A673 (cell line): Measurements from ENCODE around the gene WNT5A. TPM values are rescaled to one million over a fixed set of nuclear protein-coding genes. Genes with fewer than 3 reads are reported as not detected.
A peak's percentile ranks its signal among the peaks of the same experiment; 100 is the strongest.
"Not testable (repeated sequence)": the region's sequence is repeated elsewhere in the genome, so short reads cannot be mapped to it uniquely, and the experiment has no call there.

Experiments used
- BruUV-seq: library from RNA; stranded (reverse); fragments of 400-500 nt; replicated peaks from 2 replicates; lab custom pipeline; 2021; lab: Mats Ljungman, UMichigan
- CTCF ChIA-PET: fragments of 300-600 bp; sonication (Branson Sonifier 250); formaldehyde crosslinking; loops from one replicate; lab custom pipeline; 2022; ENCODE audit warnings: antibody characterized with exemption; lab: Charles Lee
- POLR2A ChIA-PET: fragments of 300-600 bp; sonication (Branson Sonifier 250); formaldehyde crosslinking; loops from one replicate; lab custom pipeline; 2022; ENCODE audit warnings: antibody characterized with exemption; ENCODE audit not compliant: low non-redundant PET; lab: Charles Lee
- DNase-seq: peaks from one replicate; pipeline ENCODE4 v3.0.0-alpha.2; 2015; ENCODE audit warnings: low spot score
- H3K27ac ChIP-seq: fragments of 200-600 bp; sonication (generic); 2 replicates; pipeline ENCODE4 v1.5.1; 2016; ENCODE audit warnings: mixed run types, low read depth, mild to moderate bottlenecking, mixed read lengths, antibody characterized with exemption, low read length; ENCODE audit not compliant: poor library complexity, severe bottlenecking
- H3K27me3 ChIP-seq: fragments of 200-600 bp; sonication (generic); replicated peaks from 2 replicates; pipeline ENCODE4 v1.6.1; 2017; ENCODE audit warnings: mixed run types, low read depth, mild to moderate bottlenecking, mixed read lengths, antibody characterized with exemption, low read length; ENCODE audit not compliant: insufficient read depth, poor library complexity
- H3K36me3 ChIP-seq: fragments of 200-600 bp; sonication (generic); 2 replicates; pipeline ENCODE4 v1.6.1; 2016; ENCODE audit warnings: mixed run types, mild to moderate bottlenecking, mixed read lengths, antibody characterized with exemption, low read length; ENCODE audit not compliant: insufficient read depth, poor library complexity, severe bottlenecking
- H3K4me1 ChIP-seq: fragments of 200-600 bp; sonication (generic); 2 replicates; pipeline ENCODE4 v1.6.1; 2017; ENCODE audit warnings: mixed run types, mild to moderate bottlenecking, mixed read lengths, antibody characterized with exemption, low read length; ENCODE audit not compliant: insufficient read depth, poor library complexity, severe bottlenecking
- H3K4me3 ChIP-seq: fragments of 200-600 bp; sonication (generic); 2 replicates; pipeline ENCODE4 v1.5.1; 2016; ENCODE audit warnings: low read depth, mixed run types, mild to moderate bottlenecking, mixed read lengths, low read length; ENCODE audit not compliant: poor library complexity, severe bottlenecking
- H3K9me3 ChIP-seq: fragments of 200-600 bp; sonication (generic); 2 replicates; pipeline ENCODE4 v1.6.1; 2016; ENCODE audit warnings: mixed run types, low read depth, mild to moderate bottlenecking, mixed read lengths, antibody characterized with exemption, low read length; ENCODE audit not compliant: poor library complexity, severe bottlenecking
- EZH2 ChIP-seq: fragments of 200-600 bp; sonication (generic); IDR thresholded peaks from 2 replicates; pipeline ENCODE4 v1.6.1; 2017; ENCODE audit warnings: borderline replicate concordance, low read depth, mild to moderate bottlenecking, mixed read lengths, antibody characterized with exemption, low read length; ENCODE audit not compliant: poor library complexity, severe bottlenecking
- intact Hi-C: fragments of 100-400 bp; cut with micrococcal nuclease; formaldehyde crosslinking; loops from one replicate; pipeline ENCODE4 v1.10.0; 2022; ENCODE audit not compliant: unreplicated experiment
- total RNA-seq: library from RNA; stranded (reverse); gene quantifications from 2 replicates; pipeline ENCODE4 v1.2.3, GENCODE V29; 2021
- TF ChIP-seq, protein P1 (sequence below): fragments of 300-800, 200-600 bp; sonication (generic); conservative IDR thresholded peaks from 2 replicates; pipeline ENCODE4 v1.5.1; 2017; ENCODE audit warnings: low read depth, mild to moderate bottlenecking, antibody characterized with exemption, low read length, moderate library complexity, mixed read lengths

The WNT5A gene
- total RNA-seq, 1 experiment from 2014 or later: 18.9 TPM

- CTCF ChIA-PET, intact Hi-C loops, H3K27me3 ChIP-seq, H3K4me3 ChIP-seq, H3K27ac ChIP-seq, BruUV-seq, H3K9me3 ChIP-seq, H3K4me1 ChIP-seq, H3K36me3 ChIP-seq, POLR2A ChIA-PET: not testable (repeated sequence)
- TF ChIP-seq, protein P1, sequence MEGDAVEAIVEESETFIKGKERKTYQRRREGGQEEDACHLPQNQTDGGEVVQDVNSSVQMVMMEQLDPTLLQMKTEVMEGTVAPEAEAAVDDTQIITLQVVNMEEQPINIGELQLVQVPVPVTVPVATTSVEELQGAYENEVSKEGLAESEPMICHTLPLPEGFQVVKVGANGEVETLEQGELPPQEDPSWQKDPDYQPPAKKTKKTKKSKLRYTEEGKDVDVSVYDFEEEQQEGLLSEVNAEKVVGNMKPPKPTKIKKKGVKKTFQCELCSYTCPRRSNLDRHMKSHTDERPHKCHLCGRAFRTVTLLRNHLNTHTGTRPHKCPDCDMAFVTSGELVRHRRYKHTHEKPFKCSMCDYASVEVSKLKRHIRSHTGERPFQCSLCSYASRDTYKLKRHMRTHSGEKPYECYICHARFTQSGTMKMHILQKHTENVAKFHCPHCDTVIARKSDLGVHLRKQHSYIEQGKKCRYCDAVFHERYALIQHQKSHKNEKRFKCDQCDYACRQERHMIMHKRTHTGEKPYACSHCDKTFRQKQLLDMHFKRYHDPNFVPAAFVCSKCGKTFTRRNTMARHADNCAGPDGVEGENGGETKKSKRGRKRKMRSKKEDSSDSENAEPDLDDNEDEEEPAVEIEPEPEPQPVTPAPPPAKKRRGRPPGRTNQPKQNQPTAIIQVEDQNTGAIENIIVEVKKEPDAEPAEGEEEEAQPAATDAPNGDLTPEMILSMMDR: peak; percentile 46
- DNase-seq: peak; percentile 49
Measured at GRCh38 chr3:55505102-55505501, 18.0 kb upstream of the WNT5A start.

DNA sequence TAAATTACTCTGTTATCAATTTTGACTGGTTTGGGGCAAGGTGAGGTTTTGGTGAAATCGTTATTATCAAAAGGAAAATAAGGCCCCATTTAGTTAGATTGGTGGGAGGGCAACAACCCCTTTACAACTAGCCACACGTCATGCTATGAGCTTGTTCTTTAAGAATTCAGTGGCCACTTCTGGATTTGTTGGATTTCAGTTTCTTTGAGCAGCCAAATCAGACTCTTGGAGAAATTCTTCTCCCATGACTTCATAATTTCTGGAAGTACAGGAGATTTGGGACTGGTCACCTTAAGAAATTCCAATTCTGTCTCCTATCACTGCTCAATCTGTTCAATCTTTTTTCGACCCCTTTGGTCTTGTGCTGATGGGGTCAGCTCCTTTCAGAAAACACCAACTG is 14.8 kb upstream of the WNT5A start:
- POLR2A ChIA-PET: no interaction called here
- Histone ChIP-seq H3K9me3 (no peaks in the 10 kb centered on the region), H3K4me1 (no peaks in the 10 kb centered on the region), H3K4me3 (no peak overlapping the region), H3K36me3 (no peaks in the 10 kb centered on the region), H3K27ac (no peak overlapping the region), H3K27me3 (no peaks in the 10 kb centered on the region)
- DNase-seq: no peak
- no peak for TF ChIP-seq EZH2
- TF ChIP-seq, protein P1: no peak
- CTCF ChIA-PET: no interaction called here
- intact Hi-C loops: no loop called here
- BruUV-seq: no TSS peak

DNA sequence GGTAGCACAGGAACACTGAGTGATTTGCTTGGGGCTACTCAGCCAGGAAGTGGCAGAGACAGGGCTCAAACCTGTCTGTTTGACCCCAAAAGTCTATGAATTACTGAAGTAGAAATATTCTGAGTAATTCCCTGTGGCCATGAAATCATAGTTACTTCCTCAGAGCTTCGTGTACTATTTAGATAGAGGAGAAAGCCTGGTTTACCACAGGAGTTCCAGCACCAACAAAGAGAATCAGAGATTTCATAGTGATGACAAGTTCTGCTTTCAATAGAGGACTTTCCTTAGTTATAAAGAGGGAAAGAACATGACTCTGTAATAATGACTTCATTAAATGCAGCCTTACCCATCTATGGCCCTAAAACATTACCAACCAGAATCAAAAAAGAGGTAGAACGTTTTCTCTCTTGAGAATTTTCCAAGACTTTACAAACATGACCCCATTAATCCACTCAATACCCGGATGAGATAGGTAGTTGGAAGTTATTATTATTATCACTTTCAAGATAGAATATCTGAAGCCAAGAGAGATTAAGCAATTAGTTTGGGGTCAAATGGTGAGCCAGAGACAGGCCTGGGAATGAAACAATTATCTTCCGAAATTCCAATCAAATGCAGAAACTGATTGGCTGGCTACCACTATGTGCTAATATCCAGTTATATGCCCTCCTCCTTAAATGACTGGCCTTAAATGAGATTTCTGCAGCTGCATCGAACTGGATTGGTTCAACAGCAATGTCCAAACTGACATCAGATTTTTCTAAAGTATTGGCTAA is 13.6 kb upstream of the WNT5A start:
- no peak overlapping the region for H3K4me3 ChIP-seq
- intact Hi-C loops: no loop called here
- no peak for TF ChIP-seq EZH2
- TF ChIP-seq, protein P1: no peak
- no peaks in the 10 kb centered on the region for H3K27me3 ChIP-seq
- no peaks in the 10 kb centered on the region for H3K4me1 ChIP-seq
- no peaks in the 10 kb centered on the region for H3K9me3 ChIP-seq
- H3K27ac ChIP-seq: no peak overlapping the region
- no TSS peak for BruUV-seq
- no peak for DNase-seq
- ChIA-PET POLR2A (no interaction called here), CTCF (no interaction called here)
- H3K36me3 ChIP-seq: no peaks in the 10 kb centered on the region
